ENCODE measurements around the gene AURKB.

GRCh38 chr17:8186787-8187516, 23.4 kb downstream of the AURKB start:
- peak in 2 of 5 experiments; percentile 34 to 57 for TF ChIP-seq CTCF (IDR thresholded peaks at IDR 0.05 in 4 of 5, conservative IDR thresholded peaks at IDR 0.05 in 1 of 5)
- no peak for TF ChIP-seq POLR2A (IDR thresholded peaks at IDR 0.05)

Measured in gastrocnemius medialis (tissue), 4 donors.